Prostate gland (tissue), 2 donors: Measurements from ENCODE around the gene GPSM1. TPM values are rescaled to one million over a fixed set of nuclear protein-coding genes. Genes with fewer than 3 reads are reported as not detected.

Source experiments
- DNase-seq: peaks from one replicate; pipeline ENCODE4 v3.0.0-alpha.2; 2019; ENCODE audit warnings: low spot score
- H3K27ac ChIP-seq, 2 donors: fragments of 200-600 bp; sonication (generic); 2 replicates each; pipeline ENCODE4 v1.5.1; 2017 to 2019
- H3K27me3 ChIP-seq: fragments of 200-600 bp; sonication (generic); replicated peaks from 2 replicates; pipeline ENCODE4 v1.5.1; 2019; ENCODE audit not compliant: insufficient read depth
- H3K36me3 ChIP-seq, 2 donors: fragments of 200-600 bp; sonication (generic); 1 replicate in 1 of 2; 2 replicates in 1 of 2; pipeline versions ENCODE4 v1.5.1 to v1.8.1; 2017 to 2019
- H3K4me1 ChIP-seq: fragments of 200-600 bp; sonication (generic); replicated peaks from 2 replicates; pipeline ENCODE4 v1.5.1; 2019
- H3K4me3 ChIP-seq, 2 donors: fragments of 200-600 bp; sonication (generic); 2 replicates each; pipeline ENCODE4 v1.5.1; 2017 to 2019
- H3K9me3 ChIP-seq: fragments of 200-600 bp; sonication (generic); 2 replicates; pipeline ENCODE4 v1.5.1; 2017
- CTCF ChIP-seq, 4 experiments: fragments of 200-600 bp in 2 of 4; fragments of 450-650 bp in 2 of 4; sonication (generic) in 2 of 4; IDR thresholded peaks; 1 replicate in 3 of 4; 2 replicates in 1 of 4; pipeline ENCODE4 v1.5.1; 2016 to 2019; ENCODE audit warnings: antibody characterized with exemption in 4 of 4, mild to moderate bottlenecking in 2 of 4, moderate library complexity in 2 of 4
- POLR2A ChIP-seq: fragments of 450-650 bp; IDR thresholded peaks from one replicate; pipeline ENCODE4 v1.6.1; 2016; ENCODE audit warnings: antibody characterized with exemption, mild to moderate bottlenecking
- POLR2AphosphoS5 ChIP-seq: sonication (generic); formaldehyde crosslinking; IDR thresholded peaks from one replicate; pipeline ENCODE4 v1.6.1; 2017; ENCODE audit warnings: antibody characterized with exemption
- whole genome bisulfite sequencing: methylation state at CpG from one replicate; pipeline ENCODE4 v1.1.5; 2018; 5-methylcytosine and 5-hydroxymethylcytosine counted together
- intact Hi-C: fragments of 100-400 bp; cut with DNase I; formaldehyde crosslinking; loops from one replicate; pipeline ENCODE4 v1.14.2; 2022
- total RNA-seq, 2 donors: library from RNA; depleted of rRNA; stranded (reverse); fragments of >200 nt; gene quantifications; one replicate each; pipeline ENCODE4 v1.1.0, GENCODE V29; 2016

The GPSM1 gene
- total RNA-seq, 2 donors from 2014 or later: 11.3 to 89.2 TPM

- 82% methylated on average over 25 of the region's 30 CpGs for WGBS
- Histone ChIP-seq H3K4me3 (no peak overlapping the region), H3K27me3 (no peaks in the 10 kb centered on the region), H3K27ac (no peak overlapping the region), H3K36me3 (peaks cover 0 to 5% of the 10 kb centered on the region in 2 donors), H3K4me1 (no peaks in the 10 kb centered on the region), H3K9me3 (no peaks in the 10 kb centered on the region)
- intact Hi-C loops: no loop called here
- DNase-seq: no peak
- TF ChIP-seq POLR2AphosphoS5 (no peak), POLR2A (no peak), CTCF (IDR thresholded peaks at IDR 0.05) (no peak)
Observed at GRCh38 chr9:136336156-136336870, 9.0 kb downstream of the GPSM1 start.

- DNase-seq: no peak
- Histone ChIP-seq H3K4me3 (no peak overlapping the region), H3K4me1 (no peaks in the 10 kb centered on the region), H3K9me3 (no peaks in the 10 kb centered on the region), H3K27me3 (no peaks in the 10 kb centered on the region), H3K36me3 (peaks cover 0 to 5% of the 10 kb centered on the region in 2 donors), H3K27ac (no peak overlapping the region)
- 93% methylated on average over 23 of the region's 23 CpGs for WGBS
- intact Hi-C loops: no loop called here
- TF ChIP-seq POLR2AphosphoS5 (no peak), POLR2A (no peak), CTCF (IDR thresholded peaks at IDR 0.05) (no peak)
Observed at GRCh38 chr9:136336881-136337280, 9.5 kb downstream of the GPSM1 start.

- no peaks in the 10 kb centered on the region for H3K4me1 ChIP-seq
- no peaks in the 10 kb centered on the region for H3K9me3 ChIP-seq
- H3K36me3 ChIP-seq: peaks cover 0 to 5% of the 10 kb centered on the region in 2 donors
- TF ChIP-seq POLR2A (no peak), CTCF (IDR thresholded peaks at IDR 0.05) (no peak), POLR2AphosphoS5 (no peak)
- H3K4me3 ChIP-seq: no peak overlapping the region
- intact Hi-C loops: no loop called here
- H3K27ac ChIP-seq: no peak overlapping the region
- WGBS: 86% methylated on average over 43 of the region's 43 CpGs
- DNase-seq: no peak
- H3K27me3 ChIP-seq: no peaks in the 10 kb centered on the region
Observed at GRCh38 chr9:136337416-136338395, 10.4 kb downstream of the GPSM1 start.

- WGBS: 100% methylated on average over 3 of the region's 25 CpGs
- intact Hi-C loops: no loop called here
- H3K36me3 ChIP-seq: peaks cover 0 to 5% of the 10 kb centered on the region in 2 donors
- no peaks in the 10 kb centered on the region for H3K27me3 ChIP-seq
- no peak for DNase-seq
- no peak overlapping the region for H3K4me3 ChIP-seq
- no peak overlapping the region for H3K27ac ChIP-seq
- H3K9me3 ChIP-seq: no peaks in the 10 kb centered on the region
- TF ChIP-seq POLR2A: no peak
- no peak for TF ChIP-seq CTCF (IDR thresholded peaks at IDR 0.05)
- no peak for TF ChIP-seq POLR2AphosphoS5
- no peaks in the 10 kb centered on the region for H3K4me1 ChIP-seq
Observed at GRCh38 chr9:136338511-136338910, 11.2 kb downstream of the GPSM1 start.
